ENCODE data around the gene FBXL15.

Gene FBXL15

GRCh38 chr10:102411341-102412255 is 9.0 kb upstream of the FBXL15 start:
- DNase-seq: no peak

GRCh38 chr10:102412293-102412692 is 8.3 kb upstream of the FBXL15 start:
- DNase-seq: no peak

GRCh38 chr10:102413053-102413705 is 7.5 kb upstream of the FBXL15 start:
- DNase-seq: peak; percentile 27

GRCh38 chr10:102413806-102414561 is 6.7 kb upstream of the FBXL15 start:
- no peak for DNase-seq

GRCh38 chr10:102414749-102415148 is 5.9 kb upstream of the FBXL15 start:
- DNase-seq: no peak

- DNase-seq: no peak
Measured at GRCh38 chr10:102416283-102416682, 4.4 kb upstream of the FBXL15 start.

- no peak for DNase-seq
Measured at GRCh38 chr10:102416695-102417094, 3.9 kb upstream of the FBXL15 start.

- DNase-seq: peak; percentile 70
Measured at GRCh38 chr10:102418622-102419268, 1.9 kb upstream of the FBXL15 start, which contains the start of gene PSD. TSS of gene PSD (minus strand) at chr10:102418785. CDS start at chr10:102417038, 1,747 bp downstream.

- peak; percentile 70 for DNase-seq
Measured at GRCh38 chr10:102419269-102420180, 1.1 kb upstream of the FBXL15 start.

- DNase-seq: no peak
Measured at GRCh38 chr10:102420181-102420713, 389 bp upstream of the FBXL15 start.

GRCh38 chr10:102421507-102421756 is 796 bp downstream of the FBXL15 start:
- no peak for DNase-seq

- DNase-seq: no peak
Measured at GRCh38 chr10:102421757-102422512, 1.3 kb downstream of the FBXL15 start.

- DNase-seq: no peak
Measured at GRCh38 chr10:102422545-102423129, 2.0 kb downstream of the FBXL15 start.

GRCh38 chr10:102423372-102423968 is 2.8 kb downstream of the FBXL15 start:
- no peak for DNase-seq

GRCh38 chr10:102424145-102424544 is 3.5 kb downstream of the FBXL15 start:
- DNase-seq: no peak

- DNase-seq: no peak
Measured at GRCh38 chr10:102424916-102425315, 4.3 kb downstream of the FBXL15 start.

GRCh38 chr10:102425444-102425843 is 4.8 kb downstream of the FBXL15 start:
- no peak for DNase-seq

- DNase-seq: no peak
Measured at GRCh38 chr10:102426803-102427287, 6.2 kb downstream of the FBXL15 start.

GRCh38 chr10:102429468-102429867 is 8.8 kb downstream of the FBXL15 start:
- DNase-seq: no peak
